Measurements from ENCODE around the gene ROR1.

Gene ROR1

DNA sequence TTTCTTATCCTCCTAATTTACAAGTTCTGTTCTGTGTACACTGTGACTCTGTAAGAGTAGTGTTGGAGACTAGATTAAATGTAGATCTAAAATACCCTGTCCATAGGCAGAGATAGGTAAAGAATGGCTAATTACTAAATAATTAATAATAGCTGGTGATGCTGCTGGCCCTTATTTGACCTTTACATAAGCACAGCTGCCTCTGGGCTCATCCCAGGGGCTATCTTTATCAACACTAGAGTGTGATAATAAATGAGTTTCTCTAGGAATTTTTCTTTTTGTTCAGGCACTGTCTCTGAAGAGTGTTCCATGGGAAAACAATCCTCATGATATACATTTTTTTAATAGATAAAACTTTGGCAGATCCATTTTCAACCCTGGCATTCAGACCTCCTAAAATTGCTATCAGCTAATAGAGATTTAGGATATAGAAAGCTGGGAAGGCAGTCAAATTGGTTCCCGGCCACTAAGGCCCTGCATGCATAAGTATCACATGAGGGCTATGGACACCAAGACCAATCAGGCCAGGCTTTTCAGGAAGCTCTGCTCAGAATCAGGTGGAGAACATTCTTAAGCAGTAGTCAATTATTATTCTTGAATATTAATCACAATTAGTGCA is 107.2 kb downstream of the ROR1 start:
- FAIRE-seq: no peak

DNA sequence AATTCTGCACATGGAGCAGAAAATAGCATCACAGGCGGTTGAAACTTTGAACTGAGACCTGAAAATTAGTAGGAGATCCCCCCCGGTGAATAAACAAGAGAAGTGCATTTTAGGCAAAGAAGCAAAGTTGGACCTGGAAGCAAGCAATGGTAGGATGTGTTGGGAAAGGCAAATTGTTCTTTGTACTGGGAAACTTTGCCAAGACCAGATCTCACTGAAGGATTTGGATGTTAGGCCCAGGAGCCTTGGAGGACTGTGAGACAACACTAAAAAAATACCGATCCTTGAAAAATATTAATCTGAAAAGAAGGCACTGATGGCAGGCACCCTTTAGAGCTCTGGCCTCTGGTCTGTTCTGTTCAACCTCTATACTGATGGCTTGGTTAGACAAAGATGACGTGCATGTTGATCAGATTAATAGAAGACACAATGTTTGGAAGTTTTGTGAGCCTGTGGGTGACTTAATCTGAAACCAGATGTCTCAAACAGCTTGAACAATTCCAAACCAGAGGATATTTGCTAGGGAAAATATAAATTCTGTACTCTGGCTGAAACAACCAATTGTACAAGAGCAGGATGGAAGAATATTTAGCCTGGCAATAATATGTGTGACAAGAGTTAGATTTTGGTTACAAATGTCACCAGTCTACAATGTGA is 108.4 kb downstream of the ROR1 start:
- DNase-seq (ENCODE audit: low spot score) (no peak), FAIRE-seq (no peak)

More for the DNA sequence above, 107.2 kb downstream of the ROR1 start:
- DNase-seq (ENCODE audit: low spot score): no peak

DNA sequence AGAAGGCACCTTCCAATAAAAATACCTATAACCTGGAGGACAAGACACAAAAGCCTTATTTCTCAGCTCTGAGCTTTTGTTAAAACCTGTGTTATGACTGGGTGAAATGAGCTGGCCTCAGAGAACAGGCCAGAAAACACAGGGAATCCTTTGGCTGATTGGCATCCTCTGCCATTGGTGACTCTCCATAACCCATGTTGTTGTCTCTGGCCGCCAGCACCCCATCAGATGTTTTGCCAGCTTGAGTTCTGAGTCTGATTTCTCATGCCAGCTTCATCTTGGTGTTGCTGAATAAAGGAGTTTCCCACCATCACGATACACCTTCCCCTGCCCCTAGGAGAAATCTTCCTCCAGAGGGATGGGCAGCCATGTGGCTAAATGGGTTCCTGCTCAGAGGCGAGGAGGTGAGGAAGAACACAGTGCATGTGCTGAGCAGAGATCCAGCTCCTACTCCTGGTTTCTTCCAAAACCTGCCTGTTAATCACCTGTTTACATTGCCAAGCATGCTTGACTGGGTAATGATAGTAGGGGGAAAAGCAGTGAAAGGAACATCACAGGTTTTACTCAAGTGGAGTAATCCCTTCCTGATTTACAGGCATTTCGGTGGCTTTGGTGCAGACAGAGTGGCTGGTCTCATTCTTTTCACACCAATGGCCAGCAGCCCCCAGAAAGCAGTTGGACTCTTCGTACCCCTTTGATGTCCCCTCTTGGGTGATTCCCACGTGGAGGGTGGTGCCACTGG is 109.8 kb downstream of the ROR1 start:
- no peak for FAIRE-seq
- no peak for DNase-seq (ENCODE audit: low spot score)

DNA sequence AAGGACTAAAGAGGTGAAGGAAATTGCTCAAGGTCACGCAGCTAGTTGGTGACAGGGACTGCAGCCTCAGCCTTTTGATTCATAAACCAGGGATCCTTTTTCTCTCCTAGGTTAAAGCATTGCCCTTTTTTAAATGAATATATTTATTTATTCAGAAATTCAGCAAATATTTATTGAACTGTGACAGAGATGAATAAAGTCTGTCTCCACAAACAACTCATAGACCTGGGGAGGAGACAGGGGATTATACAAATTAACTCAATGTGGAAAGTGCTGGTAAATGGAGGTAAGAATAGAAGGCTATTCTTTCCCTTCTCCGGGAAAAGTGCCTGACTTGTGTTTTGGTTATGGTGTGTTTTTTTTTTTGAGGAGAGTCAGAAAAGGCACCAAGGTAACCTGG is 110.7 kb downstream of the ROR1 start:
- FAIRE-seq (no peak), DNase-seq (ENCODE audit: low spot score) (no peak)

DNA sequence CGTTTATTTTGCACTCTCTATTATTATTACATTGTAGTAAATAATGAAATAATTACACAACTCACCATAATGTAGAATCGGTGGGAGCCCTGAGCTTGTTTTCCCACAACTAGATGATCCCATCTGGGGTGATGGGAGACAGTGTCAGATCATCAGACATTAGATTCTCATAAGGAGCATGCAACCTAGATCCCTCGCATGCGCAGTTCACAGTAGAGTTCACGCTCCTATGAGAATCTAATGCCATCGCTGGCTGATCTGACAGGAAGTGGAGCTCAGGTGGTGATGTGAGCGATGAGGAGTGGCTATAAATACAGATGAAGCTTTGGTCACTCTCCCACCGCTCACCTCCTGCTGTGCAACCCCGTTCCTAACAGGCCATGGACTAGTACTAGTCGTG is 112.1 kb downstream of the ROR1 start:
- no peak for DNase-seq (ENCODE audit: low spot score)
- peak; percentile 27 for FAIRE-seq

DNA sequence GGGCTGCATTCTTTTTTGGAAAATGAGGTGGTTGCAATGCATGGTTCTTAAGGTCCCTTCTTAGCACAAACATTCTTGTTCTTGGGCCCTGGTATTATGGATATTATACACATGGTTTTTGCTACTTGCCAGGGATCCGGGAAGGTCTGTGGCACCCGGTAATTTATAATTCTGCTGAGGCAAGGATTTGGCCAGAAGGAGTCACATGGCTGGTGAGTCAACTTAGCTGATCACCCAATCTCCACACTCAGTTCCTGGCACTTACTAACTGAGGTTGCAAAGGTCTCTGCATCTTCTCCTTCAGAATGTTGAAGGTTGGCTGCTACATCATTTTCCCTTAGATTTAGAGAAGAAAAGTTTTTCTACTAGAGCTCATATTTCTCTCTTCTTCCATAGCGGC is 112.5 kb downstream of the ROR1 start:
- no peak for DNase-seq (ENCODE audit: low spot score)
- no peak for FAIRE-seq

DNA sequence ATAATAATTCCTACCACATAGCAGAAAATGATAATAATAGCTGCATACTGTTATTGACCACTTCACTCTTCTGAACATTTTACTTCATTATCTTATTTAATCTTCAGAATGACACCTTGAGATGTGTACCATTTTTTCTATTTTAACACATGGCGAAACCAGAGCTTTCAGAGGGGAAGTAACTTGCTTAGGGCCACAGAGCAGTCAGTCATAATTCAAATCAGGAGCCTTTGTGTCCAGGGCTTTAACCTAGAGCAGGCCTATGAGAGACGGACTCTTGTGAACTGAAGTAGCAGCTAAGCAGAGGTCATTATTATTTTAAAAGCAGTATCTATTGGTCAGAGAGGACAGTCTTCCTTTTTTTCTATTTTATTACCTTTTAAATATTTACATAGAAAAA is 114.0 kb downstream of the ROR1 start:
- no peak for FAIRE-seq
- no peak for DNase-seq (ENCODE audit: low spot score)

DNA sequence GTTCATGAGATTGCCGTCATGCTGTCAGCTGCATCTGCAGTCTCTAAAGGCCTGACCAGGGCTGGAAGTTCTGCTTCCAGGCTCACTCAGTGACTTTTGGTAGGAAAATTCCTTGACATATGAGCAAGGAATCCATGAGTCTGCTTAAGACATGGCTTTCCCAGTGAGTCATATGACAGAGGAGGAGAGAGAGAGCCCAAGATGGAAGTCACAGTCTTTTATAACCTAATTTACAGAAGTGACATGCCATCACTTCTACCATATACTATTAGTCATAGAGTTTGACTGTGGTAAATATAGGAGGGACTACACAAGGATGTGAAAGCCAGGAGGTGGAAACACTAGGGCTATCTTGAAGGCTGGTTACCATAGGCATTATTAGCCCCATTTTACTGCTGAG is 115.2 kb downstream of the ROR1 start:
- DNase-seq (ENCODE audit: low spot score): no peak
- no peak for FAIRE-seq

DNA sequence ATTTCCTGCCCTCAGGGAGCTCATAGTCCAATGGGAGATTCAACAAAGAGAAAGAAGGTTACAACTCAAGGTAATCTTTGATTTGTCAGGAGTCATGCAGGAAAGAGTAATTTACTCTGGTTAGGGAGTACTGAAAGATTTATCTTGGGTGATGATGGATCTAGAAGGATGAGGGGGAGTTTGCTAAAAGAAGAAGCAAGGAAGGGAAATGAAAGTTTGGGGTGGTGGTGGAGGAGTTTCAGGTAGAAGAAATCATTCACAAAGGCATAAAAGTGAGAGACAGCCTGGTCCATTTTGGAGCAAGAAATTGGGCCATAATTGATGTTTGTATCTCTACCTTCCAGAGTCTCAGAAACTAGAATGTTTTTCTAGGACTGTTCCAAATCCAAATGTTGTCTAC is 116.7 kb downstream of the ROR1 start:
- DNase-seq (ENCODE audit: low spot score): no peak
- no peak for FAIRE-seq

DNA sequence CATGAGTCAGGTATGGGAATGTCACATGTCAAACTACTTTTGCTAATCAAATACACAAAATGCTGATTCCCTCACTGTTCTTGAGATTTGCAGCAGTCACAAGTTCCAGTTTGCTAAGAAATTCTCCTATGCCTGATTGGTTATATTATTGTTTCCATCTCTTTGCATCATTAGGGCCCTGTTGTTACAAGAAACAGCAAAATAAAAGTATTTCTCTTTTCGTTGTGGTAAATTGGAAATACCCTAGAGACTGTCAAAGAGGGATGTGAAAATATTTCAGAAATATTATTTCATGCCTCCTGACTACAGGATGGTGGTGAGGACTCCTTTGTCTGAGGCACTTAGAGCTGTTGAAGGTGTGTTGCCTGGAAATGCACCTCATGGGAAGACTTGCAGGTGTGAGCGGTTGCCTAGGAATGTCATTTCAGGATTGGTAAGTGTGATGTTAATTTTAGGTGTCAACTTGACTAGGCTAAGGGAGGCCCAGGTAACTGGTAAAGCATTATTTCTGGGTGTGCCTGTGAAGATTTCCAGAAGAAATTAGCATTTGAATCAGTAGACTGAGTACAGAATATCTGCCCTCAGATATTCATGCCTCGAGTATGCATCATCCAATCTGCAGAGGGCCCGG is 117.4 kb downstream of the ROR1 start:
- no peak for DNase-seq (ENCODE audit: low spot score)
- no peak for FAIRE-seq

DNA sequence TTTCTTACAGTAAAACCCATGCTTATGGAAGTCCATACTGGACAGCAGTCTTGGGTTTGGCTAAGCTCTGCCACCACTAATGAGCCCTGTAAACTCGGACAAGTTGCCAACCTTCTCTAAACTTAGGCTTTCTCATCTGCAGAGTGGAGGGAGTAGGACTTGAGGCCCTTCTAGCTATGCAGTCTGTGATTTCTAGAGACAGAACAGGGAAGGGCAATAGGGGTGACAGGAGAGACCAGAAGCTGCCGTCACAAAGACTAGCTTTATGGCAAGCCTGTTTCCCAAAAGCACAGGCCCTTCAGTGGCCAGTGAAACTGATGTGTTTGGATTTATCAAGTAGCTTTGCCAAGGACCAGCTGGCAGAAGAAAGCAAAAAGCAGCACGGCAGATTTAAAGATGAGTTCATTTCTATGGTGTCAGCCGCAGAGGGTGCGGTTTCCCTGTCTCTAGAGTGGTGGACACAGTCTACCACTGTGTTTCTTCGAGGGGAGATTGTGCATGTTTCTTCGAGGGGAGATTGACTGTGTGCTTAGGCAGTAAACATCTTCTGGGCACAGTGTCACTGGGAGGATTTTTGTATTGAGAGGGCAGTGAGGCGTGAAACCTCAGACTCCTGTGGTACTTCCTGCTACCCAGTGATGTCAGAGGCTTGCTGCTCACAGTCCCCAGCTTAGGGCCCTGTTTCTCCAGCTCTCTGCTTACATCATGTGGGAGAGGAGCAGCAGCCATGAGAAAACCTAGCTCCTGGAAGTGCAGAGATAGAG is 119.0 kb downstream of the ROR1 start:
- FAIRE-seq (no peak), DNase-seq (ENCODE audit: low spot score) (no peak)

DNA sequence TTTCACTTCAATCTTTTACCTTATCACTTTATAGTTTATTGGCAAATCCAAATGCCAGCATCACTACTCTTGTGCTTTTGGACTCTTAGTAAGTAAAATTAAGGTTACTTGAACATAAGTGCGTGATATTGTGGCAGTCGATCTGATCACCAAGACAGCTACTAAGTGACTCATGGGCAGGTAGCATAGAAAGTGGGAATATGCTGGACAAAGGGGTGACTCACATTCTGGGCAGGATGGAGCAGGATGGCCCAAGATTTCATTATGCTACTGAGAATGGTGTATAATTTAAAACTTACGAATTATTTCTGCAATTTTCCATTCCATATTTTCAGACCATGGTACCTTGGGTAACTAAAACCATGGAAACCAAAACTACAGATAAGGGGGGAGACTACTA is 120.2 kb downstream of the ROR1 start:
- DNase-seq (ENCODE audit: low spot score): no peak

DNA sequence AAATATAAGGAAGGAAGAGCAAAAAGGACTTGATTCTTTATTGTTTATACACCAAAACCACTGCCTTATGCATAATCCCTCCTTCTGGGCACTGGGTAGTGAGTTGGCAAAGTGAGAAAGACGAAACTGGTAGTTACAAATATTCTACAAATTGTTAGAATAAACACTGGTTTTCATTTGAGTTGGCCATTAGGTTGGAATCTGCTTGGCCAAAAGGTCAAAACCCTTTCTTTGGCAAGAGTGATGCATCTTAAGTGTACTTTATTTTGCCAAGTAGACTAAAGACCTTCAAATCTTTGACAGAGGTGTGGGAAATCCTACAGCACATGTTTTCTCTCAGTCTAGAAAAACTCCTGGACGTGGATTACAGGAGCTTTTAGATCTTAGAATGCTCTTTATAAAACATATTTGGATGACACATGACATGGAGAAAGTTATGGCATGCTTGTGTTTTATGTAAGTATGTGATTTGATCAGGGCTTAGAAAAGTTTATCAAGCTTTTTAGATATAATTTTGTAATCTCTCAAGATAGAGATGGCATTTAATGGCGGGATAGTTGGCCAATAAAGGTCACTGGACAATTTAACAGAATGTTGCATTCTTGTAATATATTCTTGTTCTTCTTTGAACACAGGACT is 120.9 kb downstream of the ROR1 start:
- no peak for FAIRE-seq
- no peak for DNase-seq (ENCODE audit: low spot score)

More for the DNA sequence above, 120.2 kb downstream of the ROR1 start:
- no peak for FAIRE-seq

DNA sequence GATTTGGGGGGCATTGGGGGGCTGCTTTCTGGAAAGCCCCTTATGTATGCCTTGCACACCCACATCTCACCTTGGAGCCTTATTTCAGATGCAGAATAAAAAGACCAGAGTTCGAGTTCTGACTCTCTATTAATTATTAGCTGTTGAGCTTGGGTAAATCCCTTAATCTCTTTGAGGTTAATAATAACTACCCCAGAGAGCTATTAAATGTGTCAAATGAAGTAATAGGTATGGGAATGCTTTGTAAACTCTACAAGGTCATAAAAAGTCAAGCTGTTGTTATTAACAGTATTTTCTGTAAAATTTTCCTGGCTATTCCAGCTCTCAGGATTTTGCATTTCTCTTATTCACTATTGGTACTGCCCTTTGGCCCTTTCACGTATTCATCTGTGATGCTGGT is 122.9 kb downstream of the ROR1 start:
- FAIRE-seq (no peak), DNase-seq (ENCODE audit: low spot score) (no peak)

DNA sequence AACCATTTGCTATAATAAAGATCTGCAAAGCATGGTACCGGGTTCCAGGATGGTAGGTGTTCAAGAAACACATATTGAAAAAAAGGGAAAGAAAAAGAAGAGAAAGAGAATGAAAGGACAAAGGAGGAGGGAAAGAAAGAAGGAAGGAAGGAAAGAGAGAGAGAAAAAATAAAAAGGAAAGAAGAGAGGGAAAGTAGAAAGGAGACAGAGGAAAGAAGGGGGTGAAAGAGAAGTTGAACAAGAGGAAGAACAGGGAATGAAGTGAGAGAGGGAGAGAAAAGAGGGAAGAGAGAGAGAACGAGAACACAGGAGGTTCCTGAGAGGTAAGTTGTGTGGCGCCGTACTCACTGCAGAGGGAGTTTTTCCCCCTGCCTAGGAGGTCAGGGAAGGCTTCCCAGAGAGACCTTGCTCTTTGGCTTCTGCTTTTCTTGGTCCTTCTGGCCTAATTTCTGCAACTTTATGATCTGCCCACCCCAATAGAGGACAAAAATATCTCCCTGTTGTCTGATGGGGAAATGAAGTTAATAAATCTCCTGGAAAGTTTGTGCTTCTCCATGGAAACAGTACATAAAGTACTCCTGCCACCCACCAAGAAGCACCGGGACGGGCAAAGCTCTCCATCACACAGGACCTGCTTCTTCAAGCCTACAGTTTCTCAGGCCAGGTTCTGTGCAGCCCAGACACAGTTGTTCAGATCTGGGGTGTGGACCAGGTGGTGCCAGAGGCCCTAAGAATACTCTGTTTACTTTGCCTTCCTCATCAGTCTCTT is 124.8 kb downstream of the ROR1 start:
- FAIRE-seq (no peak), DNase-seq (ENCODE audit: low spot score) (no peak)

DNA sequence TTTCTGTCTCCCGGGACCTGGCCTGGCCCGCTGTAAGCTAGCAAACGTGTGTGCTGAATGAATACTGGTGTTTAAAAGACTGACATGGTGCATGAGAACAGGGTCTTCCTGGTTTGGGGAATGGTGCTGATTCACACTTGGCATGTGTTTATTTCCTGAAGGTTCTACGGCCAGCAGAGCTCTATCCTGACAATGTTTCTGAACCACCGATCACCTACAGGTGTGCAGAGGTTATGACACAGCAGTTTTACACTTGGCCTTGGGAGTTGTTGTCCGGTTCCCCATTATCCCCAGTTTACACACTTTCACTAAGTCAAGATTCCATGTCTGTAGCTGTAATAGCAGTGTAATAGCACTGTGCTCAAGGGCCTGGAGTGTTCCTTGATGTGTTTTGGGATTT is 127.3 kb downstream of the ROR1 start:
- DNase-seq (ENCODE audit: low spot score) (no peak), FAIRE-seq (no peak)

DNA sequence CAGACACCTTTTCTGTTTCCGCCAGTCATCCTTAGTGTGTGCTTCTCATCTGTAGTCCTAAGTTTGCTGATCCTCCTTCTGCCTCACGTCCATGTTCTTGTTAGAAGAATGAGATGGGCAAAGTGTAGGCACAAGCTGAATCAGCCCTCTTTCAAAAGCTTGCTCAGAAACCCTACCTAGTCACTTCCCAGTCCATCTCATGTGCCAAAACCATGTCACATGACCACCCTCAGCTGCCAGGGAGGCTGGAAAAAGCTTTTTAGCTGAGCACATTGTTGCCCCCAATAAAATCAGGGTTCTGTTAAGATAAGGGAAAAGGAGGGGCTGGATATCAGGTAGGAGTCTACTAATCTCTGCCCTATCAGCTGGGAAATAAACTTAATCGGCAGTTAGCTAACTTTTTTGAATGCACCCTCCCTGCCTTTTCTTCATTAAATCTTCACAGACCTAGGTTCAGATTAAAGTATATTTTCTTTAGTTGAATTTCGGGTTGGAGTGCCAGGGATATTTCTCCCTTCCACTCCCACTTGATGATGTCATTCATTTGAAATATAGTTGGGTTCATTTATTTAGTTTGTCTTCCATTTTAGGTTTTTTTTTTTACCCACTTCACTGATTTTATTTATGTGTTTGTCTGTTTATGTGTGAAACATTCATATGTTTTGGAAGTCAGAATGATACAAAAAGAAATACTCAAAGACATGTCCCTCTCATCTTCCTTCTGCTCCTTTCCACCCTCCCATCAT is 129.2 kb downstream of the ROR1 start:
- DNase-seq (ENCODE audit: low spot score) (no peak), FAIRE-seq (peak; percentile 48)

DNA sequence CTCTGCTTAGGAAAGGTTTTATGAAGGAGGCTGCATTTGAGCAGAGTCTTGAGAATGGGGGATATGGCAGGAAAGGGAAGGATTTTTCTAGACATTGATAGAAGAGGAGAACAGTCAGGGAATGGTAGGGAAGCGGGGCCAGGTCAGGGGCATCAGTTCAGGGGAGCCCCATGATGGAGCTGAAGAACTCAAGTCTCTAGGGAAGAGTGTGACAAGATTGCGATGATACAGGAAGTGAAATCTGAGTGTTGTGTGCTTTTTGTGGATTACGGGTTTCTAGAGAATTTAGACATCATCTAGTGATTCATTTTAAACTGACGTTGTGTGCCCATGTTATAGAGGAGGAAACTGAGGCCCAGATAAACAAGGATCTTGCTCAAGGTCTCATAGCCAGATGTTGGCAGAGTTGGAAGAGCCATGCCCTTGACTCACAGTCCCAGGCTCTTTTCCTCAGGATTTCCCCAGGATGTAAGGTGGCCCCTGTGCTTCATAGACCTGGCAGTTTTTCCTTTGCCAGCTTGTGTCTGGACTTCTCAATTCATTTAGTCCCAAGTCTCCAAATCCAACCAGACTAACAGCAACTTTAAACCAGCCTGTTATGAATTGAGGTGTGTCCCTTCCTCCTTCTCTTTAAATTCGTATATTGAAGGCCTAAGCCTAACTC is 130.3 kb downstream of the ROR1 start:
- DNase-seq (ENCODE audit: low spot score) (no peak), FAIRE-seq (no peak)

DNA sequence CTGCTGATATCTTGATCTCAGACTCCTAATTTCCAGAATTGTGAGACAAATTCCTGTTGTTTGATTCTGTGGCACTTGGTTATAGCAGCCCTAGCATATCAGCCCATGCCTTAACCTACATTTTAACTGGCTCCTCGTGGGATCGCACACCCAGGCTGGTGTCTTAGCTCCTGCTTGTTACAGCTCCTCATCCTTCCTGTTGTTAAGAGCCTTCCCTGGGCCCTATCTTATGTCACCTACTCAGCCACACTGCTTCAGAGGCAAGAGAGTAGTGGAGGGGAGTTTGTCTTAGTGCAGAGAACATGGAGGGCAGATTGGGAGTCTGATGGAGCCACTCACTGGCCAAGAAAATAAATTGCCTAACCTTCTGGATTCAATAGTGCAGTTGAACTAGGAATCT is 131.0 kb downstream of the ROR1 start:
- DNase-seq (ENCODE audit: low spot score): no peak
- FAIRE-seq: no peak
